ENCODE measurements around the gene GRIN3B.

GRIN3B gene

GRCh38 chr19:1009041-1009980 is 9.1 kb downstream of the GRIN3B start:
- peak; percentile 60 for DNase-seq

DNA sequence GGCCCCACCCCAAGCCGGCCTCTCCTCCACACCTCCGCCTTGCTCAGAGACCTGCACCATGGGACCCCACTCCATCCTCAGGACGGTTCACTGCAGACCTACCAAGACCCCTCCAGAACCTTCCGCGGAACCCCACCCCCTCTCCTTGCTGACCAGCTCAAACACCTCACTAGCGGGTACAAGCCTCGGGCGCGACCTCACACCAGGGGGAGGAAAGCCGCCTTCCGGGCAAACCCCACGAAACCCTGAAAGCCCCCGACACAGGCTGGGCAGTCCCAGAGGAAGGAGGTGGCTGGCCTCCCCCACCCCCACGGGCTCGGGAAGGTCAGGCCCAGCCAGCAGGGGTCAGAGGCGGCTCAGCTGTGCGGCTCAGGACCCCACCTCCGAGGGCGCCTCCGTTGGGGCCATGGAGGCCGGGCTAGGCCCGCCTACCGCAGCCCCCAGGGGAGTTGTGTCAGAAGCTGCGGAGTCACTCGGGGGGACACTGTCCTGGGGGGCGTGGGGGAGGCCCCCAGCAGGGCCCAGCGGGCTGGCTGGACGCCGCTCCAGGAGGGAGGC is 9.8 kb downstream of the GRIN3B start:
- no peak for DNase-seq

GRCh38 chr19:1010586-1011510 is 10.6 kb downstream of the GRIN3B start:
- DNase-seq, result no peak

GRCh38 chr19:1011831-1012333 is 11.7 kb downstream of the GRIN3B start:
- DNase-seq, result no peak

DNA sequence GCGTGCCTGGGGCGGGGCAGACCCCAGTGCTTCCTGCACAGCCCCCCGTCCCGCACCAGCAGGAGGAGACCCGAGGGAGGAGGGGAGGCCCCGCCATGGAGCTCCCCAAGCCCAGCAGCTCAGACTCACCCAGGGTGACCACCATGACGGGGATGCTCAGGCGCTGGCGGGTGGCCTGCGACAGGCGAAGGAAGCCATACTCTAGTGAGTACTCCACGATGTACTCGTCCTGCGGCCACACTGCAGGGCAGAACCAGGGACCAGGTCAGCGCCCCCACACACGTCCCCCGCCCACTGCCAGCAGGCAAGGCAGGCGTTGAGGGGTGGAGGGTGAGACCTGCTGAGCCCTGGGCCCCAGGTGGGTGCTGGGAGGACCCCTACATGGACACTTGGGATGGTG is 12.1 kb downstream of the GRIN3B start:
- no peak for DNase-seq

DNA sequence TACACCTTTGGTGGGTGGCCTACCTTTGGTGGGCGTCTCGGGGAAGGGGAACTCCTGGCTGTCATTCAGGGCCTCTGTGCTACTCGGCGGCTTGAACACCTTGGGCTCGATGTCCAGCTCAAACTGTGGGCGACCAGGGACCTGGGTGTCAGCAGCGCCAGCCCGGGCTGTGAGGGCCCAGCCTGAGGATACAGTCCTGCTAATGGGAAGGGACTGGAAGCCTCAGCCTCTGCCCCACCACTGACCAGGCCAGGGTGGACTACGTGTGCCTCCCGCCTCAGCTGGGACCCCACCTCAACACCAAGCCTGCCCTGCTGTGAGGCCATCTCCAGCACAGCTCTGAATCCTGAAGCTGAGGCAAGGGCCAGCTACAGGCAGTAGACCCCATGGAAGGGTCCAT is 13.0 kb downstream of the GRIN3B start:
- no peak for DNase-seq

DNA sequence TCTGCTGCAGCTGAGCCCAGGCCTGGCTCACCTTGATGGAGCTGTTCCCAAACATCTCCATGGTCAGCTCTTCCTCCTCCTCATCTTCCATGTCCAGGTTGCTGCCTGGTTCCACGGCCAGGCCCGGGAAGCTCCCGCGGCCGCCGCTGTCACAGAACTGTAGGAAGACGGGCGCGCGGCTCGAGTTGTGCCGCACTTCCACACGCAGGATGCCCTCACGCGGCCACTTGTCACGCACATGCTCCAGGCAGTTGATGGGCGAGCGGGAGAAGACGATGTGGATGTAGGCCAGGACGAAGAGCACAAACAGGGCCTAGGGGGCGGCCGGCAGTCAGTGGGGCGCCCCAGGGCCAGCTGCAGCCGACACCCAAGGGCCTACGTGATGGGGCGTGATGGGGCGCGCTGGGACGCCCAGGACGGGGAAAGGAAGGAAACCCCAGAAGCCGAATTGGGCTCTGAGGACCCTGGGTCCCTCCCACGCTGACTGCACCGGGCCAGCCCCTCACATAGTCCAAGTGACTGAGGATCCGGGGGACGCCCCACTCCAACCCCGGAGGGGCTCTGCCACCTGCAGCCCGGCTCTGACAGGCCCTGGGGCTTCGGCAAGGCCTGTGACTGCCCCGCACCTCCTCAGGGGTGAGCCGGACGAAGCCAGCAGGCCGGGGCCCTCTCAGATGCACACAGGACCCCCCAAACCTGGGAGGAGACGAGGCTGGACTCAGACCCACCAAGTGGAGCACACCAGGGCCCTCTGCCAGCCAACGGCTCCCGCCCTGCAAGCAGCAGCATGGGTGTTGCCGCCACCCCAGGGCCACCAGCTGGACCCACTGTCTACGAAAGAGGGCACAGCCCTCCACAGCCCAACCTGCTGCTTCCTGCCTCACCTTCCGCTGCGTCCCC is 14.2 kb downstream of the GRIN3B start:
- DNase-seq, result no peak

DNA sequence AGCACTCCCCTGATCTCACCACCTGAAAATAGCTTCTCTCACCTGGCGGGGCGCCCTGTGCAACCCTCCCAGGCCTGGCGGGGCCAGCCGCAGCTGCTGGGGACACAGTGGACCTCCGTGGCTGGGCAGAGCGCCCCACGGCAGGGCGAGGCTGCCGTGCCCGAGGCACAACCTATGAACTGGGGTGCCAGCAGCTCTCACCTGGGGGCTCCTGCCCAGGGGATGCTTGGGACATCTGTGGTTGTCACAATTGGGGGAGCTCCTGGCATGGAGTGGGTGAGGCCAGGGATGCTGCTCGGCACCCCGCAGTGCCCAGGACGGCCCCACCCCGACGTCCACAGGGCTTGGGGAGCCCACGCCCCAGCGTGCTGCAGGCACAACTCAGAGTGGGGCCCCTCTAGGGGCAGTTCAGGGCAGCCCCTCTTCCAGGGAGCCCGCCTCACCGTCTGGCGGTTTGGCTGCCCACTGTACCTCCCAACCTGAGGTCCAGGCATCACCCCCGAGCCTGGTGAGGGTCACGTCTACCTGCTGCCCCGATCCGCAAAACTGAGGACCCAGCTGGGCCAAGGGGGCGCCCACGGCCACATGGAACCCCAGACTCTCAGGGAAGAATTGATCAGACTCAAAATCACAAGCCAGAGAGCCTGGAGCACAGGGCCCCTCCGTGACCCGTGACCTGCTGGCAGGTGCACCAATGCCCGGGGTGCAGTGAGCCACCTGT is 15.0 kb downstream of the GRIN3B start:
- DNase-seq, result no peak

DNA sequence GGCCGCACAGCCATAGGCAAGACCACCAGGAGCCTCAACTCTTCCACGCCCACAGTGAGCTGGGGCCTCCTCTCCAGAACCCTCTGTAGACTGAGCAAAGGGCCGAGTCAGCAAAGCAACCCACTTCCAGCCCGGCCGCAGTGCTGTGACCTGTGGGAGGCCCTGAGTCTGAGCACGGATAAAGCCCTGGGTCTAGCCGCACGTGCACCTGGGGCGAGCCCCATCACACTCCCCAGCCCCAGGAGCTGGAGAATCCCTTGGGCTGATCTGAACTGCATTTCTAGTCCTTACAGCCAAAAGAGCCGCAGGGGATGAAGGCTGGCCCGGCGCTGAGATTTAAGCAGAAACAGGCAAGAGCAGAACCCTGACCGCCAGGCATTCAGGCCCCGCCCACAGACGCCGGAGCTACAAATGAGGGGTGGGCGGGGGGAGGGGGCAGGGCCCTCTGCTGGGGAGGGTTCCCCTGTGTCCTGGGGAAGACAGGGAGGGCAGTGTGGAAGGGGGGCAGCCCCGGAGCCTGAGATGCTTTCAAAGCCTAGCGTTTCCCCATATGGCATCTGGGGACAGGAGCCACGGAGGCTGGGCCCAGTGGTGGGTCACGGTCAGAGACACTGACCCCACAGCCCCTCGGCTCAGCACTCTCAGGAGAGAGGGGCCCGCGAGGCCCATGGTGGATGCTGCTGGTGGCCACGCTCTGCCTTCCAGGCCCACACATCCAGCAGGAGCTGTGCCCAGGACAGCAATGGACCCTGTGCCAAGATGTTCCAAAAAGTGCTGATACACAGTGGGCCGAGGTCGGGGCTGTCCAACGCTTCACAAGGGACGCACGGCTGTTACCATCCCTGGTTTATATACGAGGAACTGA is 15.8 kb downstream of the GRIN3B start:
- no peak for DNase-seq

- DNase-seq, result no peak
These were observed 16.5 kb downstream of the GRIN3B start for GRCh38 chr19:1016647-1017114.

DNA sequence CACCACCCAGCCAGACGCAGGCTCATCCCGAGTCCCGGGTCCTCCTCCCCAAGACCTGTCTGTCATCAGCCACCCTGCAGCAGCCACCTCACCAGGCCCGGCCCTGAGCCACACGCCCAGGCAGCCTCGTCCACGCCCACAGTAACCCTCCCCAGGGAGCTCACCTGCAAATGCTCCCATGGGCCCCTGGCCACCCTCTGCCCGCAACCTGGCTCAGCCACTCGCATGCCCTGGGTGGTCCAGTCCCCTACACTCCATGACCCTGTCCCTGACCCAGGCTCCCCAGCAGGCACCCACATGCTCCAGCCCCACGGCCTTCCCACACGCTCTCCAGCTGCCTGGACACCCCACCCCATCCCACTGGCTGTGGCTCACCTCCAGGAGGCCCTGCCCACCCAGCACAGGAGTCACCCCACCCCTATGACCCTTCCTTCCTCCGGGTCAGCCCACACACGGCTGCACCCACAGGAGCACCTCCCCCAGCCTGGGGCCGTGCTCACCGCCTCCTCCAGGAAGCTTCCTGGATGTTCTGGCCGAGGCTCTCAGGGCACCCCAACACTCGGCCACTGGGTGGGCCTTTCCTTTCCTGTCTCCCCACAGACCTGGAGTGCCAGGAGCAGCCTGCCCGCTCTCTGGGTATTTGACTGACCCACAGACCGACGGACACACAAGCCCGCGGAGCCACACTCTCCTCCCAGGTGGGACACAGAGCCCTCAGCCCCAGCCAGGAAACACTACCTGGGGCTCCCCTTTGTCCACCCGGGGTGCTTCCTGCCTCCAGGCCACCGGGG is 17.1 kb downstream of the GRIN3B start:
- peak; percentile 77 for DNase-seq

GRCh38 chr19:1017906-1018305 is 17.7 kb downstream of the GRIN3B start:
- no peak for DNase-seq

GRCh38 chr19:1018393-1018792 is 18.2 kb downstream of the GRIN3B start:
- no peak for DNase-seq

GRCh38 chr19:1018932-1019615 is 18.9 kb downstream of the GRIN3B start:
- no peak for DNase-seq

GRCh38 chr19:1019616-1019961 is 19.4 kb downstream of the GRIN3B start:
- DNase-seq, result no peak

GRCh38 chr19:1019980-1020867 is 20.0 kb downstream of the GRIN3B start:
- no peak for DNase-seq

- DNase-seq, result peak; percentile 94
These were observed 20.7 kb downstream of the GRIN3B start, which contains the start of gene TMEM259 for GRCh38 chr19:1020868-1021425. TSS of gene TMEM259 (minus strand) at chr19:1021123. CDS start at chr19:1020996, 127 bp downstream.

Data from NCI-H226 (cell line).